Stomach smooth muscle (tissue), 2 donors: ENCODE measurements around the gene SERPINA5.
"Not testable (repeated sequence)": the region's sequence is repeated elsewhere in the genome, so short reads cannot be mapped to it uniquely, and the experiment has no call there.

ENCODE experiments used
- H3K27ac ChIP-seq: one replicate; pipeline ENCODE4 v1.7.0; 2013; ENCODE audit warnings: mild to moderate bottlenecking, low read length, inconsistent platforms
- H3K27me3 ChIP-seq, 2 donors: one replicate each; pipeline ENCODE4 v1.7.0; 2013; ENCODE audit warnings: low read length in 2 of 2; ENCODE audit not compliant: insufficient read depth in 2 of 2, control insufficient read depth in 1 of 2
- H3K36me3 ChIP-seq, 2 donors: one replicate each; pipeline ENCODE4 v1.7.0; 2013; ENCODE audit warnings: low read length in 2 of 2; ENCODE audit not compliant: control insufficient read depth in 2 of 2, insufficient read depth in 2 of 2
- H3K4me1 ChIP-seq: one replicate; pipeline ENCODE4 v1.7.0; 2013; ENCODE audit warnings: low read length; ENCODE audit not compliant: control insufficient read depth, insufficient read depth
- H3K4me3 ChIP-seq, 2 donors: one replicate each; pipeline ENCODE4 v1.7.0; 2013; ENCODE audit warnings: low read length in 2 of 2
- H3K9ac ChIP-seq, 2 donors: one replicate each; pipeline ENCODE4 v1.7.0; 2013; ENCODE audit warnings: low read length in 2 of 2, mild to moderate bottlenecking in 1 of 2
- H3K9me3 ChIP-seq, 2 donors: one replicate each; pipeline ENCODE4 v1.7.0; 2013; ENCODE audit warnings: low read length in 2 of 2; ENCODE audit not compliant: control insufficient read depth in 2 of 2
- donor health status: healthy.
- donor health status: Pancreatic carcinoma.

The SERPINA5 gene

DNA sequence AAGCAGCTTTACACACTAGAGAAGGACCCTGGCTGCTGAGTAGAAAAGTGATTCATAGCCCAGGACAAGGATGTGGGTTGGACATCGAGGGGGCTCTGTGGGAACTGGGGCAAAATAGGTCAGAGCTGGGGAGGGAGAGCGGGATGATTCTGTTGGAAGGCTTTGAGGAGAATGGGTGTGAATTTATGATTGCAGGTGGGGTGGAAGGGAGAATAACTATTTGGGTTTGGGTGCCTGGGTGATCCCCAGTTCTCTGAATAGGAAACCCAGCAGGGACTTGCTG is 44.1 kb downstream of the SERPINA5 start:
- no peak overlapping the region for H3K9ac ChIP-seq
- peaks cover 7 to 8% of the 10 kb centered on the region in 2 donors for H3K27me3 ChIP-seq
- peaks cover 0 to 2% of the 10 kb centered on the region in 2 donors for H3K9me3 ChIP-seq
- no peak overlapping the region for H3K4me3 ChIP-seq
- H3K27ac ChIP-seq: no peak overlapping the region
- no peaks in the 10 kb centered on the region for H3K4me1 ChIP-seq
- H3K36me3 ChIP-seq: no peaks in the 10 kb centered on the region

DNA sequence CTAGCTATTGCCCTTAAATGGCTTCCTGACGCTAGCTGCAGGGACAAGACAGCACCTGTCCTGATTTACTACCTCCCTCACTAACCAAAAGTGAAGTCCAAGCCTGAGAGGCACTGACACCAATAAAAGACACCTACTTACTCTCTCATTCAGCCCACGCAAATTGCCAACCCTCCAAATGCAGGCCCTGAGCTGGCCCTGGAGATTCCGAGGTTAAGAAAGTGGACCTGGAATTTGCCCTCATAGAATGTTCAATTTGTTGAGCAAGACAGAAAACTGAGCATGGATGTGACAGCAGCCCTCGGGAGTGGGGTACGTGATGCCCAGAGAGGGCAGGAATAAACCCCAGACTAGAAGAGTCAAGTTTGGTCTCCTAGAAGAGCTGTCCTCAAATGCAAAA is 47.4 kb downstream of the SERPINA5 start:
- peaks cover 3 to 8% of the 10 kb centered on the region in 2 donors for H3K27me3 ChIP-seq
- no peak overlapping the region for H3K27ac ChIP-seq
- no peaks in the 10 kb centered on the region for H3K4me1 ChIP-seq
- H3K36me3 ChIP-seq: no peaks in the 10 kb centered on the region
- H3K4me3 ChIP-seq: no peak overlapping the region
- no peak overlapping the region for H3K9ac ChIP-seq
- no peaks in the 10 kb centered on the region for H3K9me3 ChIP-seq

DNA sequence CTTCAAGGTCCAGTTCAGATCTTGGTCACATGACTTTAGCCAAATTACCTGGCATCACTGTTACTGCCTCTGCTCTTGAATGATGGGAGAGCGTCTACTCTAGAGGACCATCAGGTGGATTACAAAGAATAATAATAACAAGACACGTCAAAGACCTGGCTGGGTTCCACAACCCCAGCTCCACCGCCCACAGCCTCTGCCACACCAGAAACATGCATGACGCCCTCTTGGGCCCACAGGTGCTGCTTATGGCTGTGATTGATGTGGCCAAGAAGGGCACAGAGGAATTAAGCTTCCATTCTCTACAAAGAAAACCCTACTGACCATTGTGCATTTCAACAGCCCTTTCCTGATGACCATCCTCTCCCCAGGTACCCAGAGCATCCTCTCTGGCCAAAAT is 49.2 kb downstream of the SERPINA5 start:
- H3K27ac ChIP-seq: no peak overlapping the region
- no peaks in the 10 kb centered on the region for H3K4me1 ChIP-seq
- no peak overlapping the region for H3K9ac ChIP-seq
- no peaks in the 10 kb centered on the region for H3K9me3 ChIP-seq
- H3K36me3 ChIP-seq: no peaks in the 10 kb centered on the region
- H3K4me3 ChIP-seq: no peak overlapping the region
- peaks cover 0 to 5% of the 10 kb centered on the region in 2 donors for H3K27me3 ChIP-seq

DNA sequence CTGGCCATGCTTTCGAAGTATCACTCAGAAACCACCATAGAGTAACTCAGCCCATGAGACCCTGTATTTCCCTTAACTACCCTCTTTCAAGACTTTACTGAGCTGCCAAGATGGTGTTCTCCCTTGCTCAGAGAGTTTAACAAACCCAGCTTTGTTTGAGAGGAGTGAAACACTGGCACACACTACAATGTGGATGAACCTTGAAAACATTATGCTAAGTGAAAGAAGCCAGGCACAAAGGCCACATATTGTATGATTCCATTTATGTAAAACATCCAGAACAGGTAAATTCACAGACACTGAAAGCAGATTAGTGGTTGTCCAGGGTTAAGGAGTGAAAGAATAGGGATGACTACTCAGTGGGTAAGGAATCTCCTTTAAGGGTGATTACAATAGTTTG is 49.8 kb downstream of the SERPINA5 start:
- H3K27ac ChIP-seq: no peak overlapping the region
- peaks cover 0 to 5% of the 10 kb centered on the region in 2 donors for H3K27me3 ChIP-seq
- H3K36me3 ChIP-seq: no peaks in the 10 kb centered on the region
- H3K4me3 ChIP-seq: no peak overlapping the region
- H3K9me3 ChIP-seq: no peaks in the 10 kb centered on the region
- H3K9ac ChIP-seq: no peak overlapping the region
- H3K4me1 ChIP-seq: no peaks in the 10 kb centered on the region

DNA sequence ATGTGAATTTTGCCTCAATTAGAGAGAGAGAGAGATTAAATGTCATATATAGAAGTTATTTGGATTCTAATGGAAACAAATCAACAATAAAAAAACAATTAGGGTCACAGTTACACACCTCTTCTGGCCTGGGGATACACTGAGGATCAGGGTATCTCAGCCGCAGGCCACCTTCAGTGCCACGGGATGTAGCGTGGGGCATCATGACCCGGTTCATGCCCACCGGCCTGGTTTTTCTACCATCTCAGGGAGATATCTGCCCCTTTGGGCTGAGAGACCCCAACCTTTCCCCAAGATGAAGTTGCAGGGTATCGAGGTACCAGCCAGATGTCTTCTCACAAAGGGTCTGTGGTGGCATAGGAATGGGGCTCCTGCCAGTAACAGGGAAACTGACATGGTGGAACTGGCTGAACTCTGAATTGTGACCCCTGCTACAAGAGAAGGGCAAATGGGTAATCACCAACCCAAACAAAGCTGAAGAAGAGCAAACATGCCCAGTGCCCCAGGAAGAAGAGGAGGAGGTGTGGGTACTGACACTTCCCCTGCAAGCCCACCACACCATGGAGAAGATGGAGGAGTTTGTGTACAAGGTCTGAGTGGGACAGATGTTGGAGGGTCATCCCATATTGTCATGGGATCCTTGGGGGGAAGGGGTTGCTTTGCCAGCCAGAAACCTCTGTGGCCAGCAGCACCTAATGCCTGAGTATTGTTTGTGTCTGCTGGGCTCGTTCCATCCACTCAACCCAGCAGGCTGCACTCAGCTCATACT is 50.5 kb downstream of the SERPINA5 start:
- Histone ChIP-seq H3K27me3 (peaks cover 0 to 5% of the 10 kb centered on the region in 2 donors), H3K36me3 (no peaks in the 10 kb centered on the region), H3K9me3 (no peaks in the 10 kb centered on the region), H3K4me1 (no peaks in the 10 kb centered on the region), H3K27ac (no peak overlapping the region), H3K4me3 (no peak overlapping the region), H3K9ac (no peak overlapping the region)

DNA sequence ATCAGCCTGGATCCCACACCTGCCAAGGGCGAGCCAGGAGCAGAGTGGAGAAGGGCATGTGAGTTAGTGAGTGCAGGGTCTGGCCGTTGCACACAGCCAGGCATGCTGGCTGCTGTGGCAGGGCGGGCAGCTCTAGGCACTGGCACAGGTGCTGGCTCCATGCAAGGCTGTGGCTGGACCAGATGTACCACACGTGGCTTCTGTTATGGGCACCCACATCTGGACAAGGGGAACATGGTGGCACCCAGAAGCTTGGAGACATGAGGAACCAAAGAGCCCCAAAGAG is 51.0 kb downstream of the SERPINA5 start:
- peaks cover 0 to 5% of the 10 kb centered on the region in 2 donors for H3K27me3 ChIP-seq
- H3K36me3 ChIP-seq: no peaks in the 10 kb centered on the region
- no peak overlapping the region for H3K9ac ChIP-seq
- H3K27ac ChIP-seq: no peak overlapping the region
- H3K4me3 ChIP-seq: no peak overlapping the region
- no peaks in the 10 kb centered on the region for H3K4me1 ChIP-seq
- H3K9me3 ChIP-seq: no peaks in the 10 kb centered on the region

DNA sequence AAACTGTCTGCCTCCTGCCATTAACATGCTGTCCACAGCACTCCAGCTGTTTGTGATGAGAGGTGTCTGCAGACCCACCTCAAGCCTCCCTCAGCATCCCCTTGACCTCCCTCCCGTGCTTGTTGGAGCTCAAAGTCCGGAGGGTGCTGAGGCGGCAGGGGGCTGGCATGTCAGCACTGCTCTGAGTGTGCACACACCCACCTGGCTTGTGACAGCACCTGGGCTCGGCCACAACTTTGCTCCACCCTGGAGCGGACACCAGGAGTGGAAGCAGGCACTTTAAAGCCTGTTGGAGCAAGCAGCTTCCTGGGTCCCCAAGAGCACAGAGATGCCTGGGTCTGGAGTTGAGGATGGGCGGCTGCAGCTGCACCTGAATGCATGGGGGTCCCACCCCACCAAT is 51.9 kb downstream of the SERPINA5 start:
- H3K4me3 ChIP-seq: no peak overlapping the region
- no peak overlapping the region for H3K9ac ChIP-seq
- no peaks in the 10 kb centered on the region for H3K9me3 ChIP-seq
- H3K27ac ChIP-seq: no peak overlapping the region
- H3K27me3 ChIP-seq: peaks cover 0 to 3% of the 10 kb centered on the region in 2 donors
- no peaks in the 10 kb centered on the region for H3K36me3 ChIP-seq
- H3K4me1 ChIP-seq: no peaks in the 10 kb centered on the region

DNA sequence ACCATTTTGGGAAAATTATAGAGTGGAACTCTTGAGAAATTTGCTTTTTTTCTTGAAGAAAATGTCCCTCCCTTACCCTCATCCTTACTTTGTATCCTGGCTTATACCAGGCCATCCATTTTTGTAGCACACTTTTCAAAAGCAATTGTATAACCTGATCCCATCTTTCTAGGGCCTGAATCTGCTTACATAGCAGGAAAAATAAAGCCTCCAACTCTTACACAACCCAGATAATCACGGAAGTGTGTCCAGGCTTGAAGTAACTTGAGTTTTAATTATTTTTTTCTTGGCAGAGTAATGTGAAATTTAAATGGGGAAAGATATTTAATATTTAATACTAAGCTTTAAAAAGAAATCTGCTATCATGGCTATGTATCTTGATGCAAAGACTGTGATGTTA is 53.9 kb downstream of the SERPINA5 start:
- Histone ChIP-seq H3K27me3 (peaks cover 0 to 3% of the 10 kb centered on the region in 2 donors), H3K4me3 (no peak overlapping the region), H3K9me3 (no peaks in the 10 kb centered on the region), H3K36me3 (no peaks in the 10 kb centered on the region), H3K4me1 (no peaks in the 10 kb centered on the region), H3K9ac (no peak overlapping the region), H3K27ac (no peak overlapping the region)

DNA sequence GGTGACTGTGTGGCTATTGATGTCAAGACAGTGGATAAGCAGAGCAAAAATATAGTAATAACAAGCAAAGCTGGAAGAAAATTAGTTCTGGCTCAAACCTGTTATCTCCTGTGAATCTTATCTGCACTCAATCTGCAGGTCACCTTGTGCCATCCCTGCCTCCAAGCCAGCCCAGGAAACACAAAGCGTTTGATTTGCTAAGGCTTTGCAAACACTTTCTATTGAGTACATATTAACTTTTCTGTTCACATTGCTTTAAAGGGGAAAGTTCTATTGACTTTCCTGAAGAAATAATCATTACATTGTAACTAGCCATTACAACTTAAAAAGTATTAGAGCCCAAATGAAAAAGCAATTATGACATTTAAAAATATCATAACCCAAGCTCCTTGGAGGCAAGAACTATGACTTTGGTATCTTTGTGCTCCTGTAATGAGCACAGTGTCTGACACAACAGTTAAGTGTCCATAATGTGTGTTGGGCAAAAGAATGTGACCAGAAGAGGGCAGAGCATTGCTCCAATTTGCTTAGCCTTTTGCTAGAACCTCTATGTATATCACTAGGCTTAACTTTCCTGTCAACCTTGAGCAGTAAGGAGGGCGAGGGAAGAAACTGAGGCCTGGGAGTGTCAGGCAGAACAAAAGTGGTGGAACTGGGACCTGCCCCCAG is 55.7 kb downstream of the SERPINA5 start:
- Histone ChIP-seq H3K27me3 (peaks cover 0 to 1% of the 10 kb centered on the region in 2 donors), H3K36me3 (no peaks in the 10 kb centered on the region), H3K4me3 (no peak overlapping the region), H3K9ac (no peak overlapping the region), H3K4me1 (no peaks in the 10 kb centered on the region), H3K9me3 (no peaks in the 10 kb centered on the region), H3K27ac (no peak overlapping the region)

DNA sequence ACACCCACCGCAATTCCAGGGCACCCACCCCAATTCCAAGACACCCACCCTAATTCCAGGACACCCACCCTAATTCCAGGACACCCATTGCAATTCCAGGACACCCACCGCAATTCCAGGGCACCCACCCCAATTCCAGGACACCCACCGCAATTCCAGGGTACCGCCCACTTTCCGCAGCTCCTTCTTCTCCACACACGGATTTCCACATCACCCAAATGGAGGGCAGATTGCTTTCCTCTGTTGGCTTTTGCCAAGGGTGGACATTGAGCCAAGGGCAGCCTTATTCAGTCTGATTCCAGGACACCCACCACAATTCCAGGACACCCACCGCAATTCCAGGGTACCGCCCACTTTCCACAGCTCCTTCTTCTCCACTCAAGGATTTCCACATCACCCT is 56.6 kb downstream of the SERPINA5 start:
- H3K9me3 ChIP-seq, H3K27me3 ChIP-seq, H3K4me1 ChIP-seq, H3K4me3 ChIP-seq, H3K9ac ChIP-seq, H3K36me3 ChIP-seq, H3K27ac ChIP-seq: not testable (repeated sequence)

DNA sequence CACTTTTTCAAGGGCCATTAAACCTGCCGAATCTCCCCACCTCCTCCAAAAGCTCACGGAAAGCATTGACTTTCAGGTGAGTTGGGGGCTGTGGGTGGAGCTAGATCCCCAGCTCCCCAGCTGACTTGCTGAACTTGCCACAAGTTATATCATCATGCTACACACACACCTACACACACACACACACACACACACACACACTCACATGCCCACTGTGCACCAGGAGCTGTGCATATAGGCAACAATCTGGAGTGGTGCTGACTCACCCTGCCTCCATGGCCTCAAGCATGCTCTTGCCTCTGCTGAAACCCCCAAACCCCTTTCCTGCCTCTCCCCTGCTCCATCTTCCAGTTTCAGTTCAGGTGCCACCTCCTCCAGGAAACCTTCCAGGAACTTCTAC is 57.1 kb downstream of the SERPINA5 start:
- no peak overlapping the region for H3K4me3 ChIP-seq

More for the DNA sequence above, 57.1 kb downstream of the SERPINA5 start:
- H3K36me3 ChIP-seq: no peaks in the 10 kb centered on the region
- no peaks in the 10 kb centered on the region for H3K4me1 ChIP-seq
- H3K9ac ChIP-seq: no peak overlapping the region
- H3K9me3 ChIP-seq: no peaks in the 10 kb centered on the region
- no peaks in the 10 kb centered on the region for H3K27me3 ChIP-seq
- no peak overlapping the region for H3K27ac ChIP-seq
